WTC11 (cell line): ENCODE measurements around the gene OR51F2. TPM values are rescaled to one million over a fixed set of nuclear protein-coding genes. Genes with fewer than 3 reads are reported as not detected.

Source experiments
- ATAC-seq: fragments of 200-7000 bp; cut with Tn5 transposase; 2 replicates; pipeline ENCODE4 v1.10.0; 2021; ENCODE audit warnings: mild to moderate bottlenecking, moderate library complexity
- CTCF ChIA-PET: fragments of 300-600 bp; sonication (Branson Sonifier 250); formaldehyde crosslinking; loops from one replicate; lab custom pipeline; 2021; ENCODE audit warnings: antibody characterized with exemption; lab: Charles Lee
- POLR2A ChIA-PET: fragments of 350-600 bp; sonication (Branson Sonifier 250); formaldehyde crosslinking; loops from one replicate; lab custom pipeline; 2021; ENCODE audit warnings: antibody characterized with exemption; lab: Charles Lee
- DNase-seq: peaks from one replicate; pipeline ENCODE4 v3.0.0; 2021; ENCODE audit warnings: low spot score
- H3K27ac Mint-ChIP-seq: 2 replicates; pipeline ENCODE4 v1.8.0; 2021; ENCODE audit warnings: mixed read lengths
- H3K27me3 Mint-ChIP-seq: 2 replicates; pipeline ENCODE4 v1.8.0; 2021; ENCODE audit warnings: low read depth, mild to moderate bottlenecking, moderate library complexity, mixed read lengths
- H3K36me3 Mint-ChIP-seq: 2 replicates; pipeline ENCODE4 v1.8.0; 2021; ENCODE audit warnings: mixed read lengths
- H3K4me1 Mint-ChIP-seq: 2 replicates; pipeline ENCODE4 v1.8.0; 2022; ENCODE audit warnings: mixed read lengths
- H3K4me3 Mint-ChIP-seq: 2 replicates; pipeline ENCODE4 v1.8.0; 2021; ENCODE audit warnings: mild to moderate bottlenecking, moderate library complexity, mixed read lengths
- H3K9me3 Mint-ChIP-seq: 2 replicates; pipeline ENCODE4 v1.8.0; 2021; ENCODE audit warnings: mixed read lengths
- CBFB ChIP-seq: sonication (generic); formaldehyde crosslinking; IDR thresholded peaks from 2 replicates; pipeline ENCODE4 v1.8.1; 2022; ENCODE audit warnings: mild to moderate bottlenecking, low read depth, missing genetic modification reagents
- FOXK1 ChIP-seq: sonication (generic); formaldehyde crosslinking; IDR thresholded peaks from 2 replicates; pipeline ENCODE4 v1.8.0; 2022; ENCODE audit warnings: mild to moderate bottlenecking, moderate library complexity, missing genetic modification reagents
- ZNF121 ChIP-seq: sonication (generic); formaldehyde crosslinking; IDR thresholded peaks from 2 replicates; pipeline ENCODE4 v1.8.0; 2023; ENCODE audit warnings: missing genetic modification reagents
- total RNA-seq: library from RNA; stranded (reverse); gene quantifications from 3 replicates; pipeline ENCODE4 v1.2.3, GENCODE V29; 2021
- TF ChIP-seq, protein P1 (sequence below): sonication (generic); formaldehyde crosslinking; IDR thresholded peaks from 2 replicates; pipeline ENCODE4 v1.8.0; 2023; ENCODE audit warnings: missing genetic modification reagents, mild to moderate bottlenecking, borderline replicate concordance
- TF ChIP-seq, protein P2 (sequence below): sonication (generic); formaldehyde crosslinking; IDR thresholded peaks from 2 replicates; pipeline ENCODE4 v1.8.1; 2022; ENCODE audit warnings: mild to moderate bottlenecking, moderate library complexity, missing genetic modification reagents
- TF ChIP-seq, protein P3 (sequence below): fragments of 250-450 bp; sonication (Bioruptor Pico); IDR thresholded peaks from 2 replicates; pipeline ENCODE4 v1.9.0; 2021; ENCODE audit warnings: mild to moderate bottlenecking, borderline replicate concordance
- TF ChIP-seq, protein P4 (sequence below): sonication (generic); formaldehyde crosslinking; IDR thresholded peaks from 2 replicates; pipeline ENCODE4 v1.8.0; 2023; ENCODE audit warnings: mild to moderate bottlenecking, missing genetic modification reagents
- TF ChIP-seq, protein P5 (sequence below): sonication (generic); formaldehyde crosslinking; IDR thresholded peaks from 2 replicates; pipeline ENCODE4 v1.8.0; 2022; ENCODE audit warnings: mild to moderate bottlenecking, missing genetic modification reagents
- TF ChIP-seq, protein P6 (sequence below): sonication (generic); formaldehyde crosslinking; IDR thresholded peaks from 2 replicates; pipeline ENCODE4 v1.8.1; 2022; ENCODE audit warnings: mild to moderate bottlenecking, missing genetic modification reagents, moderate library complexity, borderline replicate concordance

The OR51F2 gene
- total RNA-seq, 1 experiment from 2014 or later: not detected

DNA sequence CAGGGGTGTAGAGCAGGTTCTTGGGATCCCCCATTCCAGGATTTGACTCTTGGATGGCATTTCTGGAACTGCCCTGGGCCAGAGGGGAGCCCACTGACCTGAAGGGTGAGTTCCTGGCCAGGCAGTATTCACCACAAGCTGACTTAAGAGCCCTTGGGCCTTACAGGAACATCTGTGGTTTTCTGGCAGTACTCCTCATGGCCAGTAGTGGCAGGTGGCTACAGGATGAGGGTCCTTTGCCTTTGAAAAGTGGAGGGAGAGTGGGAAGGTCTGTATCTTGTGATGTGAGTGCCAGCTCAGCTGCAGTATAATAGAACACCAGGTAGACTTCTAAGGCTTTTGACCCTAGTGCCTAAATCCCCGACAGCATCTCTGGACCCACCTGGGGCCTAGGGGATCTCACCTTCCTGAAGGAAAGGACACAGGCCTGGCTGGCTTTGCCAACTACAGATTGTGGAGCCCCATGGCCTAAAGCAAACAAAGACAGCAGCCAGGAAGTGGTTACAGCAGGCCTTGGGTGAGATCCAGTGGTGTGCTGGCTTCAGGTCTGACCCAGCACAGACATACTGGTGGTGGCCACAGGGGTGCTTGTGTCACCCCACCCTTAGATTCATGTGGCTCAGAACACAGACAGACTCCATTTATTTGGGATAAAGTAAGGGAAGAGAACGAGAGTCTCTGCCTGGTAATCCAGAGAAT, 18.9 kb downstream of the OR51F2 start (continued):
- TF ChIP-seq, protein P1, sequence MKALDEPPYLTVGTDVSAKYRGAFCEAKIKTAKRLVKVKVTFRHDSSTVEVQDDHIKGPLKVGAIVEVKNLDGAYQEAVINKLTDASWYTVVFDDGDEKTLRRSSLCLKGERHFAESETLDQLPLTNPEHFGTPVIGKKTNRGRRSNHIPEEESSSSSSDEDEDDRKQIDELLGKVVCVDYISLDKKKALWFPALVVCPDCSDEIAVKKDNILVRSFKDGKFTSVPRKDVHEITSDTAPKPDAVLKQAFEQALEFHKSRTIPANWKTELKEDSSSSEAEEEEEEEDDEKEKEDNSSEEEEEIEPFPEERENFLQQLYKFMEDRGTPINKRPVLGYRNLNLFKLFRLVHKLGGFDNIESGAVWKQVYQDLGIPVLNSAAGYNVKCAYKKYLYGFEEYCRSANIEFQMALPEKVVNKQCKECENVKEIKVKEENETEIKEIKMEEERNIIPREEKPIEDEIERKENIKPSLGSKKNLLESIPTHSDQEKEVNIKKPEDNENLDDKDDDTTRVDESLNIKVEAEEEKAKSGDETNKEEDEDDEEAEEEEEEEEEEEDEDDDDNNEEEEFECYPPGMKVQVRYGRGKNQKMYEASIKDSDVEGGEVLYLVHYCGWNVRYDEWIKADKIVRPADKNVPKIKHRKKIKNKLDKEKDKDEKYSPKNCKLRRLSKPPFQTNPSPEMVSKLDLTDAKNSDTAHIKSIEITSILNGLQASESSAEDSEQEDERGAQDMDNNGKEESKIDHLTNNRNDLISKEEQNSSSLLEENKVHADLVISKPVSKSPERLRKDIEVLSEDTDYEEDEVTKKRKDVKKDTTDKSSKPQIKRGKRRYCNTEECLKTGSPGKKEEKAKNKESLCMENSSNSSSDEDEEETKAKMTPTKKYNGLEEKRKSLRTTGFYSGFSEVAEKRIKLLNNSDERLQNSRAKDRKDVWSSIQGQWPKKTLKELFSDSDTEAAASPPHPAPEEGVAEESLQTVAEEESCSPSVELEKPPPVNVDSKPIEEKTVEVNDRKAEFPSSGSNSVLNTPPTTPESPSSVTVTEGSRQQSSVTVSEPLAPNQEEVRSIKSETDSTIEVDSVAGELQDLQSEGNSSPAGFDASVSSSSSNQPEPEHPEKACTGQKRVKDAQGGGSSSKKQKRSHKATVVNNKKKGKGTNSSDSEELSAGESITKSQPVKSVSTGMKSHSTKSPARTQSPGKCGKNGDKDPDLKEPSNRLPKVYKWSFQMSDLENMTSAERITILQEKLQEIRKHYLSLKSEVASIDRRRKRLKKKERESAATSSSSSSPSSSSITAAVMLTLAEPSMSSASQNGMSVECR (CRISPR knock-in tag): no peak
- TF ChIP-seq ZNF121: no peak
- TF ChIP-seq, protein P2, sequence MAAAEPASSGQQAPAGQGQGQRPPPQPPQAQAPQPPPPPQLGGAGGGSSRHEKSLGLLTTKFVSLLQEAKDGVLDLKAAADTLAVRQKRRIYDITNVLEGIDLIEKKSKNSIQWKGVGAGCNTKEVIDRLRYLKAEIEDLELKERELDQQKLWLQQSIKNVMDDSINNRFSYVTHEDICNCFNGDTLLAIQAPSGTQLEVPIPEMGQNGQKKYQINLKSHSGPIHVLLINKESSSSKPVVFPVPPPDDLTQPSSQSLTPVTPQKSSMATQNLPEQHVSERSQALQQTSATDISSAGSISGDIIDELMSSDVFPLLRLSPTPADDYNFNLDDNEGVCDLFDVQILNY (CRISPR knock-in tag): no peak

DNA sequence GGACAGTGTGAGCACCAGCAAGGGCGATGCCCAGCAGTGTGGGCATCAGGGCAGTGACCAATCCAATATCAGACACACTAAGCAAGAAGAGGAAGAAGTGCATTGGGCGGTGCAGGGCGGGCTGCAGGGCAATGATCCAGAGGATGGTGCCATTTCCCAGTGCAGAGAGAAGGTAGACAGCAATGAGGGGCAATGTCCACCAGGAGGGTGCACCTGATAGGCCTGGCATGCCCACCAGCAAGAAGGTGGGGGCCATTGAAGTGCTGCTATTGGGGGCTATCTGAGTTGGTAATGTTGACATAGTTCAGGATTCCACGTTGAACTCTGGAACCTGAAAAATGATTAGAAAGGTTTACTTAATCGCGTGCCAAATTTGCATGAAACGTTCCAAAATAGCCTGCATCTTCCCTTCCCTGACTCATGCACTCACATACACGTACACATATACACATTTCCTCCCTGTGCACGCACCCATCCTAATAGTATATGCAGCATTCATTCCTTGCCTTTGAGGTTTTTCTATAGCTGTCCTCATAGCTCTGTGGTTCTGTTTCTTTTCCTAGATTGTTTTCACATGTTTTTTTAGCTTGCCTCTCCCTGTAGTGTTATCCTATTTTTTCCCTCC, 27.9 kb downstream of the OR51F2 start, which contains the start of gene OR51S1:
Gene OR51S1, minus strand, starts transcription at position 301 of the 625 bp plus-strand sequence. Its CDS starts 0 bp downstream, at position 301.
- Mint-ChIP-seq H3K27ac (no peak within 1 kb of the TSS), H3K9me3 (peaks cover 3% of the 10 kb centered on the region), H3K27me3 (no peaks in the 10 kb centered on the region; the same call in 1 of the 2 replicates), H3K36me3 (no peaks in the 10 kb centered on the region), H3K4me1 (no peaks in the 10 kb centered on the region), H3K4me3 (no peak within 1 kb of the TSS)
- CTCF ChIA-PET: no interaction called here
- POLR2A ChIA-PET: no interaction called here
- no peak for TF ChIP-seq CBFB (CRISPR knock-in tag)
- TF ChIP-seq, protein P3, sequence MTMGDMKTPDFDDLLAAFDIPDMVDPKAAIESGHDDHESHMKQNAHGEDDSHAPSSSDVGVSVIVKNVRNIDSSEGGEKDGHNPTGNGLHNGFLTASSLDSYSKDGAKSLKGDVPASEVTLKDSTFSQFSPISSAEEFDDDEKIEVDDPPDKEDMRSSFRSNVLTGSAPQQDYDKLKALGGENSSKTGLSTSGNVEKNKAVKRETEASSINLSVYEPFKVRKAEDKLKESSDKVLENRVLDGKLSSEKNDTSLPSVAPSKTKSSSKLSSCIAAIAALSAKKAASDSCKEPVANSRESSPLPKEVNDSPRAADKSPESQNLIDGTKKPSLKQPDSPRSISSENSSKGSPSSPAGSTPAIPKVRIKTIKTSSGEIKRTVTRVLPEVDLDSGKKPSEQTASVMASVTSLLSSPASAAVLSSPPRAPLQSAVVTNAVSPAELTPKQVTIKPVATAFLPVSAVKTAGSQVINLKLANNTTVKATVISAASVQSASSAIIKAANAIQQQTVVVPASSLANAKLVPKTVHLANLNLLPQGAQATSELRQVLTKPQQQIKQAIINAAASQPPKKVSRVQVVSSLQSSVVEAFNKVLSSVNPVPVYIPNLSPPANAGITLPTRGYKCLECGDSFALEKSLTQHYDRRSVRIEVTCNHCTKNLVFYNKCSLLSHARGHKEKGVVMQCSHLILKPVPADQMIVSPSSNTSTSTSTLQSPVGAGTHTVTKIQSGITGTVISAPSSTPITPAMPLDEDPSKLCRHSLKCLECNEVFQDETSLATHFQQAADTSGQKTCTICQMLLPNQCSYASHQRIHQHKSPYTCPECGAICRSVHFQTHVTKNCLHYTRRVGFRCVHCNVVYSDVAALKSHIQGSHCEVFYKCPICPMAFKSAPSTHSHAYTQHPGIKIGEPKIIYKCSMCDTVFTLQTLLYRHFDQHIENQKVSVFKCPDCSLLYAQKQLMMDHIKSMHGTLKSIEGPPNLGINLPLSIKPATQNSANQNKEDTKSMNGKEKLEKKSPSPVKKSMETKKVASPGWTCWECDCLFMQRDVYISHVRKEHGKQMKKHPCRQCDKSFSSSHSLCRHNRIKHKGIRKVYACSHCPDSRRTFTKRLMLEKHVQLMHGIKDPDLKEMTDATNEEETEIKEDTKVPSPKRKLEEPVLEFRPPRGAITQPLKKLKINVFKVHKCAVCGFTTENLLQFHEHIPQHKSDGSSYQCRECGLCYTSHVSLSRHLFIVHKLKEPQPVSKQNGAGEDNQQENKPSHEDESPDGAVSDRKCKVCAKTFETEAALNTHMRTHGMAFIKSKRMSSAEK: no peak
- TF ChIP-seq, protein P4, sequence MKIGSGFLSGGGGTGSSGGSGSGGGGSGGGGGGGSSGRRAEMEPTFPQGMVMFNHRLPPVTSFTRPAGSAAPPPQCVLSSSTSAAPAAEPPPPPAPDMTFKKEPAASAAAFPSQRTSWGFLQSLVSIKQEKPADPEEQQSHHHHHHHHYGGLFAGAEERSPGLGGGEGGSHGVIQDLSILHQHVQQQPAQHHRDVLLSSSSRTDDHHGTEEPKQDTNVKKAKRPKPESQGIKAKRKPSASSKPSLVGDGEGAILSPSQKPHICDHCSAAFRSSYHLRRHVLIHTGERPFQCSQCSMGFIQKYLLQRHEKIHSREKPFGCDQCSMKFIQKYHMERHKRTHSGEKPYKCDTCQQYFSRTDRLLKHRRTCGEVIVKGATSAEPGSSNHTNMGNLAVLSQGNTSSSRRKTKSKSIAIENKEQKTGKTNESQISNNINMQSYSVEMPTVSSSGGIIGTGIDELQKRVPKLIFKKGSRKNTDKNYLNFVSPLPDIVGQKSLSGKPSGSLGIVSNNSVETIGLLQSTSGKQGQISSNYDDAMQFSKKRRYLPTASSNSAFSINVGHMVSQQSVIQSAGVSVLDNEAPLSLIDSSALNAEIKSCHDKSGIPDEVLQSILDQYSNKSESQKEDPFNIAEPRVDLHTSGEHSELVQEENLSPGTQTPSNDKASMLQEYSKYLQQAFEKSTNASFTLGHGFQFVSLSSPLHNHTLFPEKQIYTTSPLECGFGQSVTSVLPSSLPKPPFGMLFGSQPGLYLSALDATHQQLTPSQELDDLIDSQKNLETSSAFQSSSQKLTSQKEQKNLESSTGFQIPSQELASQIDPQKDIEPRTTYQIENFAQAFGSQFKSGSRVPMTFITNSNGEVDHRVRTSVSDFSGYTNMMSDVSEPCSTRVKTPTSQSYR (CRISPR knock-in tag): no peak
- TF ChIP-seq FOXK1: no peak
- TF ChIP-seq, protein P5, sequence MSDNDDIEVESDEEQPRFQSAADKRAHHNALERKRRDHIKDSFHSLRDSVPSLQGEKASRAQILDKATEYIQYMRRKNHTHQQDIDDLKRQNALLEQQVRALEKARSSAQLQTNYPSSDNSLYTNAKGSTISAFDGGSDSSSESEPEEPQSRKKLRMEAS (CRISPR knock-in tag): no peak
- TF ChIP-seq, protein P6, sequence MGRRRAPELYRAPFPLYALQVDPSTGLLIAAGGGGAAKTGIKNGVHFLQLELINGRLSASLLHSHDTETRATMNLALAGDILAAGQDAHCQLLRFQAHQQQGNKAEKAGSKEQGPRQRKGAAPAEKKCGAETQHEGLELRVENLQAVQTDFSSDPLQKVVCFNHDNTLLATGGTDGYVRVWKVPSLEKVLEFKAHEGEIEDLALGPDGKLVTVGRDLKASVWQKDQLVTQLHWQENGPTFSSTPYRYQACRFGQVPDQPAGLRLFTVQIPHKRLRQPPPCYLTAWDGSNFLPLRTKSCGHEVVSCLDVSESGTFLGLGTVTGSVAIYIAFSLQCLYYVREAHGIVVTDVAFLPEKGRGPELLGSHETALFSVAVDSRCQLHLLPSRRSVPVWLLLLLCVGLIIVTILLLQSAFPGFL (CRISPR knock-in tag): no peak
- peak; percentile 51; the same call in 1 of the 2 replicates for ATAC-seq
- DNase-seq: no peak
